GM13976 (cell line): ENCODE results near the gene TSPAN1.

Source experiments
- DNase-seq: peaks from one replicate; pipeline ENCODE4 v3.0.0; 2012; ENCODE audit warnings: low spot score
- in situ Hi-C: fragments of 300-500 bp; cut with MboI; formaldehyde crosslinking; loops from one replicate; pipeline ENCODE4 v1.12.0; 2022; ENCODE audit warnings: low sequenced_read_pairs, mixed read lengths, inconsistent platforms; ENCODE audit not compliant: unreplicated experiment
- TF ChIP-seq, protein P1 (sequence below): IDR thresholded peaks from 2 replicates; pipeline ENCODE4 v1.5.1; 2012; ENCODE audit warnings: borderline replicate concordance, mild to moderate bottlenecking; ENCODE audit not compliant: insufficient read depth; ENCODE audit errors: extremely low read depth, missing control alignments, control extremely low read depth

TSPAN1 gene

DNA sequence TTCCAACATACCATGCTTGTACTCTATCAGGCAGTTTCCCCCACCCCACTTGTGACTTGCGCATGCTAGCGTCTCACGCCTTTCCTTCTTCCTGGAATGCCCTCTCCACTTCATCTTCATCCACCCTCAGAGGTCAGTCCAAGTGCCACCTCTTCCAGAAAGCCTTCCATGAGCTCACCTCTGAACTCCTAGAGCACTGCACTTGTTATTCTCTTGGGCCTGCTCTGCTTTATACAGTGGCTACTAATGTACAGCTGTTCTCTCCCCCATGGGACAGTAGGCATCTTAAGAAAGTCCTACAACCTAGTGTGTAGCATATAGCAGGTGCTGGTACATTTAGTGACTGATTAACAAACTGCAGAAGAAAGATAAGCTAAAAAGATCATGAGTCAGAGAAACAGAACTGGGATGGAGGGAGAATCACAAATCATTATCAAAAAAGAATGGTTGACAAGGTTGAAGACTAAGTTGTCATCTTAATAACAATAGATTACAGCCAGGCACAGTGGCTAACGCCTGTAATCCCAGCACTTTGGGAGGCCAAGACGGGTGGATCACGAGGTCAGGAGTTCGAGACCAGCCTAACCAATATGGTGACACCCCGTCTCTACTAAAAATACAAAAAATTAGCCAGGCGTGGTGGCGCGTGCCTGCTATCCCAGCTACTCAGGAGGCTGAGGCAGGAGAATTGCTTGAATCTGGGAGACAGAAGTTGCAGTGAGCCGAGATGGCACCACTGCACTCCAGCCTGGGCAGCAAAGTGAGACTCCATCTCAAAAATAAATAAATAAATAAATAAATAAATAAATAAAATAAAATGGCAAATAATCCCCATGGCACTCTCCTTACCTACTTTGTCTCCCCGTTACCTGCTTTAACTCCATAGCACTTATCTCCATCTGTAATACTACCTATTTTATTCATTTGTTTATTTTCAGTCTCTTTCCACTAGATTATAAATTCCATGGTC is 16.3 kb upstream of the TSPAN1 start:
- TF ChIP-seq, protein P1, sequence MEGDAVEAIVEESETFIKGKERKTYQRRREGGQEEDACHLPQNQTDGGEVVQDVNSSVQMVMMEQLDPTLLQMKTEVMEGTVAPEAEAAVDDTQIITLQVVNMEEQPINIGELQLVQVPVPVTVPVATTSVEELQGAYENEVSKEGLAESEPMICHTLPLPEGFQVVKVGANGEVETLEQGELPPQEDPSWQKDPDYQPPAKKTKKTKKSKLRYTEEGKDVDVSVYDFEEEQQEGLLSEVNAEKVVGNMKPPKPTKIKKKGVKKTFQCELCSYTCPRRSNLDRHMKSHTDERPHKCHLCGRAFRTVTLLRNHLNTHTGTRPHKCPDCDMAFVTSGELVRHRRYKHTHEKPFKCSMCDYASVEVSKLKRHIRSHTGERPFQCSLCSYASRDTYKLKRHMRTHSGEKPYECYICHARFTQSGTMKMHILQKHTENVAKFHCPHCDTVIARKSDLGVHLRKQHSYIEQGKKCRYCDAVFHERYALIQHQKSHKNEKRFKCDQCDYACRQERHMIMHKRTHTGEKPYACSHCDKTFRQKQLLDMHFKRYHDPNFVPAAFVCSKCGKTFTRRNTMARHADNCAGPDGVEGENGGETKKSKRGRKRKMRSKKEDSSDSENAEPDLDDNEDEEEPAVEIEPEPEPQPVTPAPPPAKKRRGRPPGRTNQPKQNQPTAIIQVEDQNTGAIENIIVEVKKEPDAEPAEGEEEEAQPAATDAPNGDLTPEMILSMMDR: no peak
- no peak for DNase-seq
- in situ Hi-C loops: no loop called here

DNA sequence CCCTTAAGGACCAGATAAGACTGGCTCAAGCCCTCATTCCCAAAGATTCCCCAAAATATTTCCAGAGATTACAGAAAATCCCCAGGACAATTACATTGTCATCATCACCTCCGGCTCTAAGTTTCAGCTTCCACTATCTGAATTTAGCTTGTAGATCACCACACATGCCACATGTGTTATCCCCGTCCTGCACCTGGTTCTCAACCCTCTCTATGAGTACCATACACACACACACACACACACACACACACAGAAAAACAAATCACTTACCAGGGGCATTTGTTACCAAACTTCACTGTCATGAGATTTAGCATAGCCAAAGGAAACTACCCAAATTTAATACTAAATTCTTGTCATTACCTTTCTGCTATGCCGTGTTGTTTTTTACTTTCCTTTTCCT is 15.4 kb upstream of the TSPAN1 start:
- in situ Hi-C loops: no loop called here
- DNase-seq: no peak
- TF ChIP-seq, protein P1: no peak

DNA sequence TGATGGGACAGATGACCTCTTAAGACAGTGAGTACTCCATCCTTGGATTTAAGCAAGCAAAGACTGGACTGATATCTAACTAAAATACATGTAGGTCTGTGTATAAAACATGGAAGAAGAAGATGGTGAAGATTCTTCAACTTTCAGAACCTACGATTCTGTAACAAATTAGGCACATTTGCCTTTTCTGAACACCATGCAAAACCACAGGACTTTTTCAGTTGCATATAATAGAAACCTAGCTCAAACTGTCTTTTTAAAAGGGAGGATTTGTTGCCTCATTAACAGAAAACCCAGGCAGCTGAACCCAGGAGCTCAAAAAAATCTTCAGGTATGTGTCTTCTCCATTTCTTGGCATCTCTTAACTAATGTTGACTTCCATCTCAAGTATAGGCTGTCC is 14.7 kb upstream of the TSPAN1 start:
- in situ Hi-C loops: no loop called here
- no peak for DNase-seq
- TF ChIP-seq, protein P1: no peak

DNA sequence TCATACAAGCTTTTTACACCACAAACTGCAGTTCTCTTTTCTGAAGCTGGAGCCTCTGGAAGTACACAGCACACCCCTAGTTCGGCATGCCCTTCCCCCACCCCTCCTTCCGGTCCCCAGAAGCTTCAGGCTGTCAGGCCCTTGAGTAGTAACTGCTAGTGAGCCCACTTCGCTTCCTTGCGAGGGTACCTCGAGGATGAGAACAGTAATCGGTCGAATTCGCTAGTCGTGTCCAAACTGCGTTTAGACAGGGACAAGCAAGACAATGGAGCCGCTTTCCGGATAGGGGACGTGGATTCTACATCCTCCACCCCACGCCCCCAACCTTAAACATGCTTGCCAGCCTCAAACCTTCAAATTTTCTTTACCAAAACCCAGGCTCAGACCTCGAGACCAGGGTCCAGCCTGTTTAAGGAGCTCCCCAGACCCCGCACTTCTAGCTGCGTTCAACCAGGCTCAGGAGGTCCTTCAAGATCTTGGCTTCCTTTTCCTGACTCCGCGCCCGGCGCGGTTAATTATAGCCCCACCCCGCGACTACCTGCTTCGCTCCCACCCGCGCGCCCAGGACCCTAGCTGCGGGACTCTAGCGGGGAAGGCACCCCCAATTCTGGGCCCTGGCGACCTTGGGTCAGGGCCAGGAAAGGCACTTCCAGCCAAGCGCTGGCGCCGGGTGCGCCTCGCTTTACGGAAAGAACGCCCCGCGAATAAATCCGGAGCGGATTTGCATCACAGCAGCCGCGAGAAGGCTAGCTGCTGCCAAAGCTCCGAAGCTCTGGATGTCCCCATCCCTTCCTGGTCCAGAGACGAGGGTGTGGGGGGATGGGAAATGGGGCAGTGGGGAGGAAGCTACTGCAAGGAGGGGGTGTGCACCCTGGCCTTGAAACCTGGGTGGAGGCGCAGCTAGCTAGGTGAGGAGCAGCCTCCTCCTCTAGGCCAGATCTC is 8.1 kb upstream of the TSPAN1 start:
- peak; percentile 66 for DNase-seq
- TF ChIP-seq, protein P1: no peak
- in situ Hi-C loops: no loop called here

DNA sequence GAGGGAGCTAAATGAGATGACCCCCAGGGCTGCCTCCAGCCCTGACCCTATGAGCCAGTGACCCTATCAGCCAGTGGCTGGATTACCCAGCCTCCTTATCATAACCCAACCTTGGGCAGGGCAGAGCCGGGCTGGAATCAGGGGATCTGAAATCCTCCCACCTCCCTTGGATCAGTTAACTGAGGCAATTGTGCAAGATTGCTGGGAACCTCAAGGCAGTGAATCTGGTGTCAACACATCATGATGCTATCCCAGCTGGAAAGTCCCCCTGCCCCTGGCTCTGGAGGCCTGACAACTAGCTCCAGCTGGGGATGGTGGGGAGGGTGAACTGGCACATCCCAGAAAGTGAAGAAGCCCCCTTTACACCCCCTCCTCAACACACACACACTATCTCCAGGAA is 6.4 kb upstream of the TSPAN1 start:
- TF ChIP-seq, protein P1: no peak
- in situ Hi-C loops: no loop called here
- no peak for DNase-seq

DNA sequence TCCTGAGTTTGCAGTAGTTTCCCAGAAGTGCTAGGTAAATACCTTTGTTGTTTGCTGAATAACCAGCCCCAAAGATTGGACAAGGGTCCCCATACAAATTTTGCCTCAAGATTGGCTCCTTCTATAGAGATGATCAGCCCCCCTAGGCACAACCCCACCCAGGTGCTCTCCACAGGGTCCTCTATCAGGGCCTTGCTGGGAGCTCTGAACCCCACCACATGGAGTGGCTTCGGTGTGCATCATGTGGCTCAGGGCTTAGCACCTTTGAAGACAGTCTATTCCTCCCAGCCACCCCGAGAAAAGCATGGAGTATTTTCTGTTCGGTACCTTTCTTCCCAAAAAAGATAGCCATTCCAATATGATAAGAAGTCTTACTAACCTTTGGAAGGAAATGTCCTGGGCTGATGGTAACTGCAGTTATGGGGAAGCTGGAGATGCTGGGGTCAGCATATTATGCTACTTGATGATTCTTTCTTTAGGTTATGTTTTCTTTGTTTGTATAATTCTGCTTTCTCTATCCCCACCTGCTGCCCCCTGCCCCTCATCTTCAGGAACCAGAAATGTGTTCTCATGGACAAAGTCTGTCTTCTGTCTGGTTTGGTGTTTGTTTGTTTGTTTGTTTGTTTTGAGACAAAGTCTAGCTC is 5.0 kb upstream of the TSPAN1 start:
- TF ChIP-seq, protein P1: no peak
- in situ Hi-C loops: no loop called here
- no peak for DNase-seq
